C4-2B (cell line): Measurements from ENCODE around the gene HEPACAM.
A peak's percentile ranks its signal among the peaks of the same experiment; 100 is the strongest.

Experiments used
- H3K27ac ChIP-seq: fragments of 450-650 bp; 2 replicates; pipeline ENCODE4 v1.5.1; 2017
- ZFX ChIP-seq: fragments of 450-650 bp; IDR thresholded peaks from 2 replicates; pipeline ENCODE4 v1.6.1; 2017
- TF ChIP-seq, protein P1 (sequence below): fragments of 450-650 bp; conservative IDR thresholded peaks from 2 replicates; pipeline ENCODE4 v1.5.1; 2017; ENCODE audit warnings: mild to moderate bottlenecking

The HEPACAM gene

GRCh38 chr11:124971810-124972209 lies 36.0 kb upstream of the HEPACAM start:
- TF ChIP-seq, protein P1, sequence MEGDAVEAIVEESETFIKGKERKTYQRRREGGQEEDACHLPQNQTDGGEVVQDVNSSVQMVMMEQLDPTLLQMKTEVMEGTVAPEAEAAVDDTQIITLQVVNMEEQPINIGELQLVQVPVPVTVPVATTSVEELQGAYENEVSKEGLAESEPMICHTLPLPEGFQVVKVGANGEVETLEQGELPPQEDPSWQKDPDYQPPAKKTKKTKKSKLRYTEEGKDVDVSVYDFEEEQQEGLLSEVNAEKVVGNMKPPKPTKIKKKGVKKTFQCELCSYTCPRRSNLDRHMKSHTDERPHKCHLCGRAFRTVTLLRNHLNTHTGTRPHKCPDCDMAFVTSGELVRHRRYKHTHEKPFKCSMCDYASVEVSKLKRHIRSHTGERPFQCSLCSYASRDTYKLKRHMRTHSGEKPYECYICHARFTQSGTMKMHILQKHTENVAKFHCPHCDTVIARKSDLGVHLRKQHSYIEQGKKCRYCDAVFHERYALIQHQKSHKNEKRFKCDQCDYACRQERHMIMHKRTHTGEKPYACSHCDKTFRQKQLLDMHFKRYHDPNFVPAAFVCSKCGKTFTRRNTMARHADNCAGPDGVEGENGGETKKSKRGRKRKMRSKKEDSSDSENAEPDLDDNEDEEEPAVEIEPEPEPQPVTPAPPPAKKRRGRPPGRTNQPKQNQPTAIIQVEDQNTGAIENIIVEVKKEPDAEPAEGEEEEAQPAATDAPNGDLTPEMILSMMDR, result no peak
- no peak for TF ChIP-seq ZFX
- no peak overlapping the region for H3K27ac ChIP-seq

- no peak overlapping the region for H3K27ac ChIP-seq
- TF ChIP-seq, protein P1, result peak; percentile 40
- TF ChIP-seq ZFX, result no peak
Measured at GRCh38 chr11:124970925-124971324, 35.1 kb upstream of the HEPACAM start.

GRCh38 chr11:124968197-124968596 lies 32.4 kb upstream of the HEPACAM start:
- H3K27ac ChIP-seq, result peak overlapping the region; percentile 64

GRCh38 chr11:124961972-124962609 lies 26.2 kb upstream of the HEPACAM start:
- no peak for TF ChIP-seq ZFX
- TF ChIP-seq, protein P1, result peak; percentile 84
- no peak overlapping the region for H3K27ac ChIP-seq

DNA sequence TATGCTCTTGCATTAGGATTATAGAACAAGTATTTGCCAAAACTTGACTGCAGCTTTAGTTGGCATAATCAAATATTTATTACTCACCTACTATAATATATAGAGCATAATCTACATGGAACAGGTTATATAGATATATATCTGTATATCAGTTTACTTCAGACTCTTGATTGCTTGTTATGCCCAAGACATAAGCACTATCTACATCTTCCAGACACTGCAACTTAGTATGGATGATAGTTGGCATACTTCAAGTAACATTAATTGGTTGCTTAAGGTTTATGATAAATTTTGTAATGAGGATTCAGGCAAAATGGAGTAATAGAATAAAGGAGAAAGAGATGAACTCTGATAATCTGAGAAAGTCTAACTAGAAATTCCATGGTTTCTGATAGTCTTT lies 19.2 kb upstream of the HEPACAM start:
- no peak for TF ChIP-seq ZFX
- TF ChIP-seq, protein P1, result no peak
- H3K27ac ChIP-seq, result peak overlapping the region; percentile 78

- TF ChIP-seq, protein P1, result no peak
- no peak for TF ChIP-seq ZFX
- peak overlapping the region; percentile 78 for H3K27ac ChIP-seq
Measured at GRCh38 chr11:124954590-124954955, 18.7 kb upstream of the HEPACAM start.

- TF ChIP-seq ZFX, result peak; percentile 4; the same call in 1 of the 2 replicates
- TF ChIP-seq, protein P1, result no peak
Measured at GRCh38 chr11:124953753-124954589, 18.1 kb upstream of the HEPACAM start, which contains the start of gene CCDC15. Gene CCDC15 (plus strand): TSS chr11:124954202. CDS start chr11:124954733, 531 bp downstream.

More at GRCh38 chr11:124953753-124954589, 18.1 kb upstream of the HEPACAM start, which contains the start of gene CCDC15:
- peak within 1 kb of the TSS; percentile 78 for H3K27ac ChIP-seq
